ENCODE data around the gene CAPZB.
"Not testable (repeated sequence)": the region's sequence is repeated elsewhere in the genome, so short reads cannot be mapped to it uniquely, and the experiment has no call there.

Gene CAPZB

GRCh38 chr1:19505693-19506457 is 20.5 kb upstream of the CAPZB start:
- H3K4me3 ChIP-seq (ENCODE audit: low read depth, low read length) = no peak overlapping the region
- in situ Hi-C loops (cut with HindIII; ENCODE audit: low pct_ligation_motif_present, low sequenced_read_pairs) = no loop called here
- peak overlapping the region; percentile 96 for H3K27ac ChIP-seq
- H3K36me3 ChIP-seq (replicated peaks) = no peaks in the 10 kb centered on the region
- no peak for TF ChIP-seq CTCF (IDR thresholded peaks at IDR 0.05; ENCODE audit: low read depth, low read length, missing control alignments)
- no peak for DNase-seq
- no peaks in the 10 kb centered on the region for H3K27me3 ChIP-seq (replicated peaks)

GRCh38 chr1:19504796-19505692 is 19.7 kb upstream of the CAPZB start:
- Histone ChIP-seq H3K36me3 (replicated peaks) (no peaks in the 10 kb centered on the region), H3K4me3 (ENCODE audit: low read depth, low read length) (no peak overlapping the region), H3K27me3 (replicated peaks) (no peaks in the 10 kb centered on the region), H3K27ac (peak overlapping the region; percentile 96)
- no peak for TF ChIP-seq CTCF (IDR thresholded peaks at IDR 0.05; ENCODE audit: low read depth, low read length, missing control alignments)
- DNase-seq = peak; percentile 93
- in situ Hi-C loops (cut with HindIII; ENCODE audit: low pct_ligation_motif_present, low sequenced_read_pairs) = no loop called here

- in situ Hi-C loops (cut with HindIII; ENCODE audit: low pct_ligation_motif_present, low sequenced_read_pairs); H3K36me3 ChIP-seq (replicated peaks); H3K4me3 ChIP-seq (ENCODE audit: low read depth, low read length); H3K27me3 ChIP-seq (replicated peaks): not testable (repeated sequence)
- H3K27ac ChIP-seq = peak overlapping the region; percentile 23
- peak; percentile 28 for DNase-seq
These were observed 16.9 kb upstream of the CAPZB start for GRCh38 chr1:19502284-19502683.

GRCh38 chr1:19499887-19500286 is 14.5 kb upstream of the CAPZB start:
- H3K36me3 ChIP-seq (replicated peaks); DNase-seq; in situ Hi-C loops (cut with HindIII; ENCODE audit: low pct_ligation_motif_present, low sequenced_read_pairs); H3K27me3 ChIP-seq (replicated peaks); H3K27ac ChIP-seq; H3K4me3 ChIP-seq (ENCODE audit: low read depth, low read length): not testable (repeated sequence)

- H3K27me3 ChIP-seq (replicated peaks); in situ Hi-C loops (cut with HindIII; ENCODE audit: low pct_ligation_motif_present, low sequenced_read_pairs); H3K36me3 ChIP-seq (replicated peaks); H3K27ac ChIP-seq; DNase-seq; H3K4me3 ChIP-seq (ENCODE audit: low read depth, low read length): not testable (repeated sequence)
These were observed 12.1 kb upstream of the CAPZB start for GRCh38 chr1:19497443-19497842.

- no peaks in the 10 kb centered on the region for H3K36me3 ChIP-seq (replicated peaks)
- in situ Hi-C loops (cut with HindIII; ENCODE audit: low pct_ligation_motif_present, low sequenced_read_pairs) = no loop called here
- H3K27ac ChIP-seq = no peak overlapping the region
- no peaks in the 10 kb centered on the region for H3K27me3 ChIP-seq (replicated peaks)
- DNase-seq = no peak
- H3K4me3 ChIP-seq (ENCODE audit: low read depth, low read length) = no peak overlapping the region
- no peak for TF ChIP-seq CTCF (IDR thresholded peaks at IDR 0.05; ENCODE audit: low read depth, low read length, missing control alignments)
These were observed 11.2 kb upstream of the CAPZB start for GRCh38 chr1:19496527-19496874.

GRCh38 chr1:19495799-19496526 is 10.6 kb upstream of the CAPZB start:
- DNase-seq = peak; percentile 13
- in situ Hi-C loops (cut with HindIII; ENCODE audit: low pct_ligation_motif_present, low sequenced_read_pairs) = no loop called here

More at GRCh38 chr1:19495799-19496526, 10.6 kb upstream of the CAPZB start:
- H3K36me3 ChIP-seq (replicated peaks) = no peaks in the 10 kb centered on the region
- H3K27me3 ChIP-seq (replicated peaks) = no peaks in the 10 kb centered on the region
- TF ChIP-seq CTCF (IDR thresholded peaks at IDR 0.05; ENCODE audit: low read depth, low read length, missing control alignments) = no peak
- no peak overlapping the region for H3K27ac ChIP-seq
- H3K4me3 ChIP-seq (ENCODE audit: low read depth, low read length) = no peak overlapping the region

All from brain microvascular endothelial cell (primary cell).